WERI-Rb-1 (cell line): ENCODE results near the gene MAVS.

Source experiments
- DNase-seq: peaks from one replicate; pipeline ENCODE4 v3.0.0-alpha.2; 2020
- H3K27ac ChIP-seq: fragments of 250-450 bp; sonication (Bioruptor Pico); 2 replicates; pipeline ENCODE4 v1.5.1; 2020; ENCODE audit warnings: mild to moderate bottlenecking, moderate library complexity
- H3K27me3 ChIP-seq: fragments of 250-450 bp; sonication (Bioruptor Pico); 2 replicates; pipeline ENCODE4 v1.5.1; 2021; ENCODE audit warnings: mild to moderate bottlenecking, low read depth, moderate library complexity; ENCODE audit not compliant: insufficient read depth, severe bottlenecking
- H3K36me3 ChIP-seq: fragments of 250-450 bp; sonication (Bioruptor Pico); 2 replicates; pipeline ENCODE4 v1.5.1; 2020; ENCODE audit warnings: mild to moderate bottlenecking, moderate library complexity
- H3K4me3 ChIP-seq: 2 replicates; pipeline ENCODE4 v1.5.1; 2011; ENCODE audit warnings: low read depth, mild to moderate bottlenecking, control low read depth, low read length
- H3K9me3 ChIP-seq: fragments of 250-450 bp; sonication (Bioruptor Pico); 2 replicates; pipeline ENCODE4 v1.5.1; 2021; ENCODE audit warnings: mild to moderate bottlenecking, moderate library complexity; ENCODE audit not compliant: severe bottlenecking
- TF ChIP-seq, protein P1 (sequence below): IDR thresholded peaks from 2 replicates; pipeline ENCODE4 v1.5.1; 2011; ENCODE audit warnings: low read depth, mild to moderate bottlenecking, control low read depth, inconsistent platforms, low read length

Gene MAVS

DNA sequence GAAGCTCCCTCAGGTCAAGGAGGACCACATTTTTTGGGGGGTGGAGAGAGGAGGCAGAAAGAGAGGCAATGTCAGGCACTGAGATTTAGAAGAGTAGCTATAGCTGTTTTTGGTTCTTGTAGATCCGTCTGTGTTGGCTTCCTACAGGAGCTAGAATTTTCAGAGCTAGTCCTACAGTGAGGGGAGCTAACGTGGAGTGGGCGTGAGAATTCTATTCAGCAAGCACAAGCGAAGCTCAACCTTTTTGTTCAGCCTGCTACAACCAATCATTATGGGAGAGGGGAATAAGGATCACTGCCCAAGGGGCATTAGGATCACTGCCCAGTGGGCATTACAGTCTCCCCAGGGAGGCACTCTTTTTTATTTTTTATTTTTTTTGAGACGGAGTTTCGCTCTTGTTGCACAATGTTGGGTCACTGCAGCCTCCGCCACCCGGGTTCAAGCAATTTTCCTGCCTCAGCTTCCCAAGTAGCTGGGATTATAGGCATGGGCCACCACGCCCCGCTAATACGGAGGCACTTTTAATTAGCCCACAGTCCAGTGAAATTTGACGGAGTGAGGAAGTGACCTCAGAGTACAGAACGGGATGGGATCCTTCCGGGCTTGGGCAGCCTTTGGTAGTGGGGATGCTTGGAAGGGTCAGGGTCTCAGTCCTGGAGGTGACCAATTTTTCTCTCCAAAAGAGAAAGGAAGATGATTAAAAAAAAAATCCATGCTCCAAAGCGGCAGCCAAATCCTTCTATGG is 41.4 kb downstream of the MAVS start:
- Histone ChIP-seq H3K36me3 (peaks cover 47% of the 10 kb centered on the region), H3K27ac (peak overlapping the region; percentile 99), H3K9me3 (no peaks in the 10 kb centered on the region), H3K27me3 (no peaks in the 10 kb centered on the region), H3K4me3 (peak overlapping the region; percentile 98)
- DNase-seq: peak; percentile 26
- TF ChIP-seq, protein P1, sequence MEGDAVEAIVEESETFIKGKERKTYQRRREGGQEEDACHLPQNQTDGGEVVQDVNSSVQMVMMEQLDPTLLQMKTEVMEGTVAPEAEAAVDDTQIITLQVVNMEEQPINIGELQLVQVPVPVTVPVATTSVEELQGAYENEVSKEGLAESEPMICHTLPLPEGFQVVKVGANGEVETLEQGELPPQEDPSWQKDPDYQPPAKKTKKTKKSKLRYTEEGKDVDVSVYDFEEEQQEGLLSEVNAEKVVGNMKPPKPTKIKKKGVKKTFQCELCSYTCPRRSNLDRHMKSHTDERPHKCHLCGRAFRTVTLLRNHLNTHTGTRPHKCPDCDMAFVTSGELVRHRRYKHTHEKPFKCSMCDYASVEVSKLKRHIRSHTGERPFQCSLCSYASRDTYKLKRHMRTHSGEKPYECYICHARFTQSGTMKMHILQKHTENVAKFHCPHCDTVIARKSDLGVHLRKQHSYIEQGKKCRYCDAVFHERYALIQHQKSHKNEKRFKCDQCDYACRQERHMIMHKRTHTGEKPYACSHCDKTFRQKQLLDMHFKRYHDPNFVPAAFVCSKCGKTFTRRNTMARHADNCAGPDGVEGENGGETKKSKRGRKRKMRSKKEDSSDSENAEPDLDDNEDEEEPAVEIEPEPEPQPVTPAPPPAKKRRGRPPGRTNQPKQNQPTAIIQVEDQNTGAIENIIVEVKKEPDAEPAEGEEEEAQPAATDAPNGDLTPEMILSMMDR: no peak

GRCh38 chr20:3888622-3889488 is 42.2 kb downstream of the MAVS start, which contains the start of gene PANK2:
TSS of gene PANK2 (plus strand) at chr20:3889387.
- Histone ChIP-seq H3K36me3 (peaks cover 52% of the 10 kb centered on the region), H3K4me3 (peak within 1 kb of the TSS; percentile 98), H3K9me3 (no peaks in the 10 kb centered on the region), H3K27me3 (no peaks in the 10 kb centered on the region), H3K27ac (peak within 1 kb of the TSS; percentile 99)
- DNase-seq: peak; percentile 100
- TF ChIP-seq, protein P1: peak; percentile 45; the same call in 1 of the 2 replicates

DNA sequence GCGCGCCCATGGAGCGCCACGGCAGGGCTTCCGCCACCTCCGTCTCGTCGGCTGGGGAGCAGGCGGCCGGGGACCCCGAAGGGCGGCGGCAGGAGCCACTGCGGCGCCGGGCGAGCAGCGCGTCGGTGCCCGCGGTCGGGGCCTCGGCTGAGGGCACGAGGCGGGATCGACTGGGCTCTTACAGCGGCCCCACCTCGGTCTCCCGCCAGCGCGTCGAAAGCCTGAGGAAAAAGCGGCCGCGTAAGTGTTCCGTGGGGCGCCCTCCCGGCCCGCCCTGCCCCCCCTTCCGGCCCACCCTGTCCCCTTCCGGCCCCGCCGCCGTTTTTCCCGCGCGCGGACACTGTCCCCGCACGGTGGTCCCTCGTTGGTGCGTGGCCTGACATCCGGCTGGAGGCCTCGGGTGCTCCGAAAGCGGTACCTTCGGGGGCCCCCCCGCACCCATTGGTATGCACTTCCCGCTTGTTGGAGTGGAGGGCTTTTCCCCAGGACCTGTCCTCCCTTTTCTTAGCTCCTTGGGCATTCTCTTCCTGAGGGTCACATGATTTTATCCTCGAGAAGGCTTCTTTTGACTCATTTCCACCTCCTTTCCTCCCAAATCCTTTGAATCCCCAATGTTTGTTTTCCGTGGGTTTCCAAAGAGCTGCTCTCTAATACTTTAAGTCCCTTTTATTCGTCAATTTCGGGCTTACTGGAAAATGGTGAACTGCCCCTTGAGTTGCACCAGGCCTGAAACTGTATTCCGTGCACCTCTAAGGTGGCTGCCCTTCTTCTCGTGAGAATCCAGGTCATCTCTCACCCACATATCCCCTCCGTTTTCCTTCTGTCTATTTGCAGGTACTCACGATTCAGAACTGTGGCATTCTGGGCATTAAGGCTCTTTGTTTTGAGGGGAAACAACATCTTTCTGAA is 43.1 kb downstream of the MAVS start:
- H3K27ac ChIP-seq: peak overlapping the region; percentile 99
- no peaks in the 10 kb centered on the region for H3K9me3 ChIP-seq
- peak overlapping the region; percentile 98 for H3K4me3 ChIP-seq
- no peaks in the 10 kb centered on the region for H3K27me3 ChIP-seq
- TF ChIP-seq, protein P1: no peak
- H3K36me3 ChIP-seq: peaks cover 60% of the 10 kb centered on the region
- peak; percentile 59 for DNase-seq

DNA sequence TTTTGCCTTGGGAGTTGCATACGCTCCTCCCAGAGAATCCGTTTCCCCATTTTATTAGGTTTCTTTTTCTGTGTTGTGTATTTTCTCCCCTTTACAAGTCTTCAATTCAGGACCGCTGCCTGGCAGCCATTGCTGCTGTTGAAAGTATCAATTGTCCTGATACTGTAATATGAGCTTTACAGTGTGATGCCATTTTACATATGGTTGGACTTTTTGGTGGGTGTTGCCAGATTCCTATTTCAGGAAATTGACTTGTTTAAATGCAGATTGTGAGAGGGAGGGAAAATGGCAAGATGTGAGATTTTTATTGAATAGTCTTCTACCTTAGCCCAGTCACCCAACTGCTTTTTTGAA is 43.7 kb downstream of the MAVS start:
- H3K4me3 ChIP-seq: peak overlapping the region; percentile 98
- H3K36me3 ChIP-seq: peaks cover 66% of the 10 kb centered on the region
- peak overlapping the region; percentile 99 for H3K27ac ChIP-seq
- TF ChIP-seq, protein P1: no peak
- DNase-seq: no peak
- no peaks in the 10 kb centered on the region for H3K27me3 ChIP-seq
- no peaks in the 10 kb centered on the region for H3K9me3 ChIP-seq
